Activated T-cell treated with anti-CD3 and anti-CD28 coated beads, Interleukin-2, amount 50 U/mL, for 72 hours (primary cell): ENCODE data around the gene UNC5B. TPM values are rescaled to one million over a fixed set of nuclear protein-coding genes. Genes with fewer than 3 reads are reported as not detected.

Experiments
- ATAC-seq, 2 donors: fragments of 150-1000 bp; cut with Tn5 transposase; replicated peaks in 1 of 2; 2 replicates each; pipeline ENCODE4 v1.10.0; 2021; ENCODE audit warnings: moderate library complexity in 2 of 2, mild to moderate bottlenecking in 1 of 2
- DNase-seq, 2 donors: peaks; one replicate each; pipeline ENCODE4 v3.0.0; 2021 to 2022; ENCODE audit warnings: mixed read lengths in 1 of 2
- H3K27ac Mint-ChIP-seq: one replicate; pipeline ENCODE4 v1.8.0; 2022; ENCODE audit warnings: mild to moderate bottlenecking, moderate library complexity, mixed read lengths
- H3K27me3 Mint-ChIP-seq: one replicate; pipeline ENCODE4 v1.8.0; 2022; ENCODE audit warnings: low read depth, mixed read lengths
- H3K36me3 Mint-ChIP-seq, 2 donors: one replicate each; pipeline ENCODE4 v1.8.0; 2022; ENCODE audit warnings: mixed read lengths in 2 of 2, mild to moderate bottlenecking in 1 of 2; ENCODE audit not compliant: insufficient read depth in 2 of 2
- H3K4me1 Mint-ChIP-seq: one replicate; pipeline ENCODE4 v1.8.0; 2022; ENCODE audit warnings: low read depth, mixed read lengths
- H3K4me3 Mint-ChIP-seq, 2 donors: one replicate each; pipeline ENCODE4 v1.8.0; 2022; ENCODE audit warnings: mild to moderate bottlenecking in 2 of 2, mixed read lengths in 2 of 2, moderate library complexity in 2 of 2
- H3K9me3 Mint-ChIP-seq, 2 donors: one replicate each; pipeline ENCODE4 v1.8.0; 2022; ENCODE audit warnings: mixed read lengths in 2 of 2
- total RNA-seq, 2 donors: library from RNA; stranded (reverse); gene quantifications; one replicate each; pipeline ENCODE4 v1.2.3, GENCODE V29; 2022

Gene UNC5B
- total RNA-seq, 2 donors from 2014 or later: 0.05 to 0.12 TPM

DNA sequence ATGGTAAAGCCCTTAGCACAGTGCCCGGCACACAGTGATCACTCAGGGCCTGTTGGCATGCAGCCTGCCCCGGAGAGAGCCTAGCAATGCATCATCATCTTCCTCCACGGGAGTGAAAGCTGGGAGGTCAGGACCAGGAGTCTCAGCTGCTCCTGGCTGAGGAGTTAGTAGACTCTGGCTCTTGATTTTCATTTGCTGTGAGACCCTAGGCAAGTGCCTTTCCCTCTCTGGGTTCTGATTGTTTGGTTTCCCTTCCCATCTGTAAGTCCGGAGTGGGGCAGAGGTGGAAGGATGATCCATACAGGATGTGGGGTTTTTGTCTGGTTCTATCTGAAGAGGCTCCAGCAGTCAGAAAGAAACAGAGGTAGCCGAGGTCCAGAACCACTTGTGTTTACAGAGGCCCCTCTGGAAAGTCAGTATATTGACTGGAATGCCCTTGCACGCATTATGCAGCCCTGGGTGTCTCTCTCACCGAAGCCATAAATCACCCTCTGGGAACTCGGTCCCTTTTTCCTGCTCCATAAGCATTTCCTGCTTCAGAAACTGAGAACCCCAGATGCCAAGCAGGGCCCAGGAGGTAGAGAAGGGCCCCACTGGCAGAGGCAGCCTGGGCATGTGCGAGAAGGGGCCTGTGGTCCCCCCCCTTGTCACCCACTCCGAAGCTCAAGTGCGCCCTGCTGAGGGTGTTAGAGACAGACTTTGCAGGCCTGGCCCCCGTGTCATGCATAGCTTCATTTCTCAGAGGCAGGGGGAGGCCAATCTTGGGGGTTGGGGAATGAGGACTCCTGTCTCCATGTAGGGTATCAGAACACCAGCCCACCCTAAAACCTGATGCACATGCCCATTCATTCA lies 8.5 kb downstream of the UNC5B start:
- no peak overlapping the region for H3K4me3 Mint-ChIP-seq
- no peaks in the 10 kb centered on the region for H3K9me3 Mint-ChIP-seq
- no peak for ATAC-seq
- H3K27ac Mint-ChIP-seq: no peak overlapping the region
- H3K36me3 Mint-ChIP-seq: no peaks in the 10 kb centered on the region
- no peak for DNase-seq
- peaks cover 24% of the 10 kb centered on the region for H3K27me3 Mint-ChIP-seq
- H3K4me1 Mint-ChIP-seq: peaks cover 7% of the 10 kb centered on the region

GRCh38 chr10:71221586-71222202 lies 9.3 kb downstream of the UNC5B start:
- DNase-seq (no peak), ATAC-seq (no peak)
- Mint-ChIP-seq H3K9me3 (no peaks in the 10 kb centered on the region), H3K27me3 (peaks cover 16% of the 10 kb centered on the region), H3K4me3 (no peak overlapping the region), H3K27ac (no peak overlapping the region), H3K36me3 (no peaks in the 10 kb centered on the region), H3K4me1 (peaks cover 4% of the 10 kb centered on the region)

DNA sequence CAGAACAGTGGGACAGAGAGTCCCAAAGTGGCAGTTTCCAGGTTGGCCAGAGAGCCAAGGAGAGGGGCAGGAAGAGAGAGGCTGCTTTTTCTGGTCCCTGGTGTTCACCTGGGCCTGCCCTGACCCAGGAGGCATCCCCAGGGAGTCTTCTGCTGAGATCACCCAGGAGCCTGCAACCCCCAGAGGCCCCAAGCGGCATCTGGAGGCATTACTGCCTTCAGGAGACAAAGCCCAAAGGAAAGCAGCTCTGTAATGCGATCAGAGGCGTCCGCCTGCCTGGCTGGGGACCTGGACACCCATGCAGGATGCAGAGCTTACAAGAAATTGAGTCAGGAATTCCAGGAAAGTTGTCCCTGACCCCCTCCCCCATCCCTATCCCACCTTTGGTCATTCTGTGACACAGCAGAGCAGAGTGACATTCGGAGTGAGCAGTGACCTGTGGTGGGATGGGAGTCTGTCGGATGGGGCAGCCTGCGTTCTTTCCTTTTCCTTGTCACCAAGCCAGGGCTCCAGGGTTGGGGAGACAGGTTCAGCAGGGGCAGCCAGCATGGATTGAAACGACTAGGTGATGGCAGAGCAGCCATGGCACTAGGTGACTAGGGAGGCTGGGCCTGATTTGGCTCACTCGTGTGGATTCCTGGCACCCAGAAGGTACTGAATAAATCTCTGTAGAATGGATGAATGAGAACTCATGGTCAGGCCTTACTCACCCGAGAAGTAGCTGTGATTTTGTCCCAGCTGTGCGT lies 10.4 kb downstream of the UNC5B start:
- H3K9me3 Mint-ChIP-seq: no peaks in the 10 kb centered on the region
- no peak for DNase-seq

GRCh38 chr10:71223347-71224058 lies 11.1 kb downstream of the UNC5B start:
- no peak overlapping the region for H3K4me3 Mint-ChIP-seq
- H3K36me3 Mint-ChIP-seq: no peaks in the 10 kb centered on the region
- H3K27ac Mint-ChIP-seq: no peak overlapping the region
- no peak for DNase-seq
- peaks cover 3% of the 10 kb centered on the region for H3K27me3 Mint-ChIP-seq
- no peaks in the 10 kb centered on the region for H3K4me1 Mint-ChIP-seq
- H3K9me3 Mint-ChIP-seq: no peaks in the 10 kb centered on the region
- no peak for ATAC-seq

More for the DNA sequence above, 10.4 kb downstream of the UNC5B start:
- no peak for ATAC-seq
- peaks cover 2% of the 10 kb centered on the region for H3K4me1 Mint-ChIP-seq
- no peak overlapping the region for H3K4me3 Mint-ChIP-seq
- peaks cover 11% of the 10 kb centered on the region for H3K27me3 Mint-ChIP-seq
- no peaks in the 10 kb centered on the region for H3K36me3 Mint-ChIP-seq
- H3K27ac Mint-ChIP-seq: no peak overlapping the region

- ATAC-seq (no peak), DNase-seq (no peak)
- H3K4me1 Mint-ChIP-seq: no peaks in the 10 kb centered on the region
- no peaks in the 10 kb centered on the region for H3K9me3 Mint-ChIP-seq
- no peak overlapping the region for H3K4me3 Mint-ChIP-seq
- no peaks in the 10 kb centered on the region for H3K27me3 Mint-ChIP-seq
- no peak overlapping the region for H3K27ac Mint-ChIP-seq
- no peaks in the 10 kb centered on the region for H3K36me3 Mint-ChIP-seq
Observed at GRCh38 chr10:71225291-71226058, 13.1 kb downstream of the UNC5B start.

- Mint-ChIP-seq H3K36me3 (no peaks in the 10 kb centered on the region), H3K27ac (no peak overlapping the region), H3K4me3 (no peak overlapping the region), H3K4me1 (no peaks in the 10 kb centered on the region), H3K27me3 (no peaks in the 10 kb centered on the region), H3K9me3 (no peaks in the 10 kb centered on the region)
- no peak for ATAC-seq
- no peak for DNase-seq
Observed at GRCh38 chr10:71228875-71229675, 16.7 kb downstream of the UNC5B start.

DNA sequence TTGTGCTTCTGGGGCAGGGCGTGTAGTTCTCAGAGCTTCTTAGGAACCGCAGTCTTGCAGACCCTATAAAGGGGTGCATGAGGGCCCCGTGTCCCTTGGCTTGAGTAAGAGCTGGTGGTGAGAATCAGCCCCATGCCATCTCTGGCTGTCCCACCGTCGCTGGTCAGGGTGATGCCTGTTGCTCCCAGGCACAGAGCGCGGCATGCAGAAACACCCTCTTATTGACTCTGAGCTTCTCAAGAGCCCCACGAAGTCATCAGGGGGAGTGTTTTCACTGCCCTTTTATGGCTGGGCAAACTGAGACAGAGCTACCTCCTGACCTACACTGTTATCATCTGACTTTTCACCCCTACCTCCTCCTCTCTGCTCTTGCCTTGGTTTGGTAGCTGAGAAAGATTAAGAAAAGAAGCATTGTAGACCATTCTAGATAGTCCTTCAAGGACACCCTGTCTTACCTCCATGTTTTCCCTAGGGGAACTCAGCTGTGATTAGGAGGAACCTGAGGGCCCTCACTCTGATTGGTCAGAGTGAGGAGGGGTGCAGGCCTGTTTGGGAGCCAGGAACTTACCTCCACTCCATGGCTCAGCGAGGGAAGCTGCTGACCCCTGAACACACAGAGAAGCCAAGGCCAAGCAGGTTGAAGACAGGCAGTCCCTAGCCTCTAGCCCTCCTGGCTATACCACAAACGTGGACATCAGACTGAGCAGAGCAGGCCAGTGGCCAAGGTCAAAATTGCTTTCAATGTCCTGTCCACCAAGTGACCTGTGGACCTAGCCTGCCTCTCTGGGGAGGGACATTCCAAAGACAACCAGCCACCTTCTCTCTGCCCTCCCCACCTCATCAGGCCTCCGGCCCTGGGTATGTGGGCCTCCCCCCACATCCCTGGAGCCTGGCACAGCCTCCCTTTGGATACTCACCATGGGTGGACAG lies 17.6 kb downstream of the UNC5B start:
- no peak for DNase-seq
- H3K4me3 Mint-ChIP-seq: no peak overlapping the region
- H3K9me3 Mint-ChIP-seq: no peaks in the 10 kb centered on the region
- H3K36me3 Mint-ChIP-seq: no peaks in the 10 kb centered on the region
- H3K27me3 Mint-ChIP-seq: no peaks in the 10 kb centered on the region
- H3K27ac Mint-ChIP-seq: no peak overlapping the region
- no peaks in the 10 kb centered on the region for H3K4me1 Mint-ChIP-seq
- no peak for ATAC-seq

DNA sequence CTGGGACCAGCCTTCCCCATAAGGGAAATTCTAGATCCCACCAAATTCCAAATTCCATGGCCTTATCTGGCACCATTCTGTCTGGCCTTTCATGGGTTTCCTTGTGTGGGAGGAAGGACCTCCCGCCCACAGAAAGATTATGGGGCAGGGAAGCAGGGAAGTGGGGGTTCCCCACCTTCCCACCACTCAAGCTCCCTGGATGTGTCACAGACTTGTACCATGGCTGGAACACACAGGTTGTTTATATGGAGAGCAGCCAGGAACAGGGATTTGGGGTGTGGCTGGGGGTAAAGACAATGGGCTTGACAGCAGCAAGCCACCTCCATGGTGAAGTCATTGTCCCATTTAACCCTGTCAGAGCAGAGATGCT lies 18.3 kb downstream of the UNC5B start:
- Mint-ChIP-seq H3K36me3 (no peaks in the 10 kb centered on the region), H3K4me3 (no peak overlapping the region), H3K27me3 (no peaks in the 10 kb centered on the region), H3K4me1 (no peaks in the 10 kb centered on the region), H3K9me3 (no peaks in the 10 kb centered on the region), H3K27ac (no peak overlapping the region)
- DNase-seq (no peak), ATAC-seq (no peak)

DNA sequence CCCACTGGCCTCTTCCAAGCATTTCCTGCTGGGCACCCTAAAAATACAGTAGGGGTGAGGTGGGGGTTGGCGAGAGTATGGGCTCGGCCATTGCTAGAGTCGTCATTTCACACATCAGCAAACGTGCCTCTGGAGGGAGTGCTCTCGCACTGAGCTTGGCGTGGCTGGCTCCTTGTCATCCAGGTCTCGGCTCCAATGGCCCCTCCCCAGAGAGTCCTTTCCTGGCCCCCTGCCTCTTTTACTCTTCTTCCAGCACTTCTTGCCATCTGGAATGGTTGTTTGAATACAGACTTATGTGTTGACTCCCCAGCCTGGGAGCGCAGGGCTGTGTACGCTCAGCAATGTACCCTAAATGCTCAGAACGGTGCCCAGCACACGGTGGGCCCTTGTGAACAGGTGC lies 18.8 kb downstream of the UNC5B start:
- Mint-ChIP-seq H3K27ac (no peak overlapping the region), H3K27me3 (no peaks in the 10 kb centered on the region), H3K4me1 (no peaks in the 10 kb centered on the region), H3K36me3 (no peaks in the 10 kb centered on the region), H3K9me3 (no peaks in the 10 kb centered on the region), H3K4me3 (no peak overlapping the region)
- ATAC-seq (no peak), DNase-seq (no peak)

- no peaks in the 10 kb centered on the region for H3K27me3 Mint-ChIP-seq
- H3K4me1 Mint-ChIP-seq: no peaks in the 10 kb centered on the region
- ATAC-seq (no peak), DNase-seq (no peak)
- H3K4me3 Mint-ChIP-seq: no peak overlapping the region
- no peak overlapping the region for H3K27ac Mint-ChIP-seq
- no peaks in the 10 kb centered on the region for H3K9me3 Mint-ChIP-seq
- no peaks in the 10 kb centered on the region for H3K36me3 Mint-ChIP-seq
Observed at GRCh38 chr10:71232089-71232998, 20.0 kb downstream of the UNC5B start.
